ENCODE measurements around the gene GOLT1B. TPM values are rescaled to one million over a fixed set of nuclear protein-coding genes. Genes with fewer than 3 reads are reported as not detected.

Gene GOLT1B
- total and polyA plus RNA-seq, 2 of the 8 experiments (the other 6 are each of a cell fraction or from before 2014, with no cell fraction given): 18.3 to 38.3 TPM

DNA sequence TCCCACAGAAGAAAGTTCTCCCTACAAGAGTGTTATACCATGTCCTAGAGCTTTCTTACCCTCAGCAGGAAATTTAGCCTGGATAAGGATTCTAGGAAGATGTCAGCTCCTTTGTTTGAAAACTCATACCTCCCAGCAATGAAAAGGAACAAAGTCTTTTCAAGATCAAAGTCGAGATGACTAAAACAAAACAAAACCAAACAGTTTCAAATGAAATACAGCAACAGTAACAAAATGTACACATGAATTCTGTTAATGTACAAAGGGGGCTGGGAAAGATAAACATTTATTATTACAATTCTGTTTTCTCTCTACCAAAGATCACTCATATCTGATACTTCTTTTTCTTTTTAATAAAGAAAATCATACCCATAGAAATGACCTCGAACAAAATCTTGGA is 61.3 kb downstream of the GOLT1B start:
- CTCF ChIA-PET (ENCODE audit: partially characterized antibody): no interaction called here
- Histone ChIP-seq H3K18ac (ENCODE audit: extremely low read depth, low read length) (no peak overlapping the region), H3K23ac (ENCODE audit: insufficient read length) (no peak overlapping the region), H2BK5ac (ENCODE audit: low read depth, low read length) (no peak overlapping the region), H3K79me1 (ENCODE audit: low read depth, low read length) (no peaks in the 10 kb centered on the region), H3K4me1 (replicated peaks in 1 of 4; ENCODE audit: control insufficient read depth in 3 of 4, insufficient read depth in 4 of 4, low read length in 3 of 4) (no peaks in the 10 kb centered on the region), H3K56ac (replicated peaks; ENCODE audit: insufficient read length, low read depth, low read length) (no peak overlapping the region), H3K9me3 (ENCODE audit: insufficient read depth in 2 of 2, low read depth in 1 of 2, low read length in 1 of 2) (no peaks in the 10 kb centered on the region), H3K23me2 (ENCODE audit: low read depth, low read length) (no peaks in the 10 kb centered on the region), H3K27me3 (replicated peaks in 1 of 4; ENCODE audit: control insufficient read depth in 3 of 4, extremely low read depth in 1 of 4, insufficient read depth in 3 of 4, low read length in 3 of 4) (no peaks in the 10 kb centered on the region), H3K4ac (replicated peaks; ENCODE audit: insufficient read length, low read depth, low read length) (no peak overlapping the region), H3K4me3 (ENCODE audit: extremely low read depth in 1 of 4, insufficient read depth in 2 of 4, low read depth in 3 of 4, low read length in 4 of 4) (no peak overlapping the region), H3K14ac (ENCODE audit: insufficient read length) (no peak overlapping the region), H2AFZ (ENCODE audit: low read length) (no peak overlapping the region; the same call in 1 of the 2 replicates), H4K91ac (replicated peaks; ENCODE audit: insufficient read length, low read length) (no peak overlapping the region), H4K5ac (ENCODE audit: insufficient read length, low read depth, low read length) (no peak overlapping the region), H2BK20ac (ENCODE audit: low read length) (no peak overlapping the region), H4K20me1 (replicated peaks in 1 of 2; ENCODE audit: control insufficient read depth in 1 of 2, insufficient read depth in 2 of 2, low read length in 2 of 2) (no peaks in the 10 kb centered on the region), H2BK15ac (ENCODE audit: low read length) (no peak overlapping the region), H2BK12ac (ENCODE audit: low read depth, low read length) (no peak overlapping the region), H3K9ac (replicated peaks in 1 of 4; ENCODE audit: extremely low read depth in 1 of 4, low read depth in 3 of 4, low read length in 3 of 4) (no peak overlapping the region), H3K4me2 (ENCODE audit: insufficient read depth in 1 of 2, low read depth in 2 of 2, low read length in 2 of 2) (no peak overlapping the region), H4K8ac (ENCODE audit: extremely low read depth, insufficient read depth, low read length) (no peak overlapping the region), H2AK5ac (ENCODE audit: low read depth, low read length) (no peak overlapping the region), H3K36me3 (ENCODE audit: control insufficient read depth in 2 of 4, insufficient read depth in 4 of 4, low read length in 3 of 4) (no peaks in the 10 kb centered on the region), H3K79me2 (ENCODE audit: control insufficient read depth in 1 of 2, insufficient read depth in 2 of 2, low read length in 2 of 2) (no peaks in the 10 kb centered on the region), H2BK120ac (replicated peaks; ENCODE audit: low read depth, low read length) (no peak overlapping the region), H3K27ac (ENCODE audit: low read depth, low read length) (no peak overlapping the region)
- TF ChIP-seq NANOG (IDR thresholded peaks at IDR 0.05; ENCODE audit: insufficient read depth, low read depth, low read length, poor library complexity, severe bottlenecking): no peak
- TF ChIP-seq TCF12 (IDR thresholded peaks at IDR 0.05; ENCODE audit: low read depth, low read length): no peak
- no peak for TF ChIP-seq EP300 (IDR thresholded peaks at IDR 0.05; ENCODE audit: borderline replicate concordance in 1 of 2, low read depth in 2 of 2, low read length in 2 of 2)
- TF ChIP-seq CEBPB (IDR thresholded peaks at IDR 0.05; ENCODE audit: low read depth, low read length): no peak
- no peak for TF ChIP-seq JUN (IDR thresholded peaks at IDR 0.05; ENCODE audit: low read depth, low read length)
- no peak for TF ChIP-seq CHD1 (IDR thresholded peaks at IDR 0.05; ENCODE audit: low read depth, low read length)
- no peak for TF ChIP-seq TAF7 (optimal IDR thresholded peaks at IDR 0.05; ENCODE audit: borderline replicate concordance, low read depth, low read length)
- TF ChIP-seq SIRT6 (IDR thresholded peaks at IDR 0.05; ENCODE audit: low read length): no peak
- no peak for TF ChIP-seq KDM1A (IDR thresholded peaks at IDR 0.05; ENCODE audit: borderline replicate concordance, low read length)
- TF ChIP-seq KDM5A (IDR thresholded peaks at IDR 0.05; ENCODE audit: low read length): no peak
- no peak for TF ChIP-seq SUZ12 (IDR thresholded peaks at IDR 0.05; ENCODE audit: low read length)
- no peak for TF ChIP-seq SAP30 (IDR thresholded peaks at IDR 0.05; ENCODE audit: insufficient read depth, insufficient replicate concordance, low read length)
- no peak for TF ChIP-seq SP1 (IDR thresholded peaks at IDR 0.05; ENCODE audit: low read depth, low read length)
- TF ChIP-seq YY1 (IDR thresholded peaks at IDR 0.05; ENCODE audit: low read depth, low read length): no peak
- TF ChIP-seq JUND (IDR thresholded peaks at IDR 0.05; ENCODE audit: low read length): no peak
- 88% methylated on average over 2 of the region's 2 CpGs; no CpG with 5 or more reads in 1 of the 2 experiments for WGBS, 2 experiments (ENCODE audit: extremely low coverage in 1 of 2, insufficient coverage in 1 of 2, insufficient read length in 1 of 2, insufficient replicate concordance in 2 of 2, low coverage in 1 of 2, low lambda C conversion rate in 2 of 2, missing lambda C conversion rate in 1 of 2)
- FAIRE-seq: no peak
- no peak for DNase-seq (ENCODE audit: low read depth in 1 of 2, low spot score in 2 of 2)
- POLR2A ChIA-PET (ENCODE audit: partially characterized antibody): no interaction called here

Data from H1 (cell line).